Measurements from ENCODE around the gene DUSP16.

The DUSP16 gene

GRCh38 chr12:12439636-12440035 is 123.0 kb downstream of the DUSP16 start:
- DNase-seq (ENCODE audit: extremely low spot score) = no peak
- ChIA-PET POLR2A (no interaction called here), CTCF (no interaction called here)
- no peak for TF ChIP-seq SUZ12 (IDR thresholded peaks at IDR 0.05)
- TF ChIP-seq ARNT (IDR thresholded peaks at IDR 0.05) = no peak
- TF ChIP-seq FOXA1 (IDR thresholded peaks at IDR 0.05) = no peak

- DNase-seq (ENCODE audit: extremely low spot score) = no peak
- TF ChIP-seq FOXA1 (IDR thresholded peaks at IDR 0.05) (no peak), ZNF384 (IDR thresholded peaks at IDR 0.05) (no peak), FOXK2 (IDR thresholded peaks at IDR 0.05) (no peak), CTBP1 (IDR thresholded peaks at IDR 0.05; ENCODE audit: borderline replicate concordance) (no peak), FOXM1 (IDR thresholded peaks at IDR 0.05; ENCODE audit: borderline replicate concordance) (no peak), SP1 (IDR thresholded peaks at IDR 0.05) (no peak)
- TF ChIP-seq, protein P1, sequence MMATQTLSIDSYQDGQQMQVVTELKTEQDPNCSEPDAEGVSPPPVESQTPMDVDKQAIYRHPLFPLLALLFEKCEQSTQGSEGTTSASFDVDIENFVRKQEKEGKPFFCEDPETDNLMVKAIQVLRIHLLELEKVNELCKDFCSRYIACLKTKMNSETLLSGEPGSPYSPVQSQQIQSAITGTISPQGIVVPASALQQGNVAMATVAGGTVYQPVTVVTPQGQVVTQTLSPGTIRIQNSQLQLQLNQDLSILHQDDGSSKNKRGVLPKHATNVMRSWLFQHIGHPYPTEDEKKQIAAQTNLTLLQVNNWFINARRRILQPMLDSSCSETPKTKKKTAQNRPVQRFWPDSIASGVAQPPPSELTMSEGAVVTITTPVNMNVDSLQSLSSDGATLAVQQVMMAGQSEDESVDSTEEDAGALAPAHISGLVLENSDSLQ (IDR thresholded peaks at IDR 0.05) = no peak
- POLR2A ChIA-PET = no interaction called here
- CTCF ChIA-PET = no interaction called here
Measured at GRCh38 chr12:12436831-12437345, 125.8 kb downstream of the DUSP16 start.

DNA sequence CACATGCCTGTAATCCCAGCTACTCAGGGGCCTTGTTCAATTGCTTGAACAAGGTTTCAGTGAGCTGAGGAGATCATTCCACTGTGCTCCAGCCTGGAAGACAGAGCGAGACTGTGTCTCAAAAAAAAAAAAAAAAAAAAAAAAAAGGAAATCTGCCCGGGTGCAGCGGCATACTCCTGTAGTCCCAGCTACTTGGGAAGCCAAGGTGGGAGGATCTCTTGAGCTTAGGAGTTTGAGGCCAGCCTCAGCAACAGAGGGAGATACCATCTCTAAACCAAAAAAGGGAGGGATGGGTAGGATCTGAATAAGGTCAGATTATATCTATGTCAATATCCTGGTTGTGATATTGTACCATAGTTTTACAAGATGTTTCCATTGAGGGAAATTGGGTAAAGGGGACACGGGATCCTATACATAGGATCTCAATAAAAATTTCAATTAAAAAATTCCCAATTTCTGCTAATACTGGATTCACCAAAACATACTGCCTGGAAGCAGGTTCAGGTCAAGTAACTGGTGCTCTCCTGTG is 129.4 kb downstream of the DUSP16 start:
- TF ChIP-seq L3MBTL2 (conservative IDR thresholded peaks at IDR 0.05) (no peak), ZNF384 (IDR thresholded peaks at IDR 0.05) (no peak), FOXA1 (IDR thresholded peaks at IDR 0.05) (no peak), FOXM1 (IDR thresholded peaks at IDR 0.05; ENCODE audit: borderline replicate concordance) (no peak), SUZ12 (IDR thresholded peaks at IDR 0.05) (no peak), HDGF (IDR thresholded peaks at IDR 0.05; ENCODE audit: borderline replicate concordance) (no peak)
- ChIA-PET CTCF (no interaction called here), POLR2A (interaction anchor here (0.9 kb wide), 1 partner anchor 8 kb away, joined by 3 read pairs; no protein-coding TSS in a partner anchor)
- no peak for DNase-seq (ENCODE audit: extremely low spot score)

GRCh38 chr12:12432364-12432763 is 130.3 kb downstream of the DUSP16 start:
- CTCF ChIA-PET = no interaction called here
- POLR2A ChIA-PET = no interaction called here
- no peak for TF ChIP-seq CTBP1 (IDR thresholded peaks at IDR 0.05; ENCODE audit: borderline replicate concordance)
- no peak for TF ChIP-seq ELF4 (IDR thresholded peaks at IDR 0.05)
- TF ChIP-seq TARDBP (IDR thresholded peaks at IDR 0.05) = no peak
- no peak for TF ChIP-seq FOXK2 (IDR thresholded peaks at IDR 0.05)
- TF ChIP-seq ZNF384 (IDR thresholded peaks at IDR 0.05) = no peak
- no peak for TF ChIP-seq SUZ12 (IDR thresholded peaks at IDR 0.05)
- TF ChIP-seq FOXA1 (IDR thresholded peaks at IDR 0.05) = no peak
- TF ChIP-seq FOXM1 (IDR thresholded peaks at IDR 0.05; ENCODE audit: borderline replicate concordance) = no peak
- TF ChIP-seq HDGF (IDR thresholded peaks at IDR 0.05; ENCODE audit: borderline replicate concordance) = no peak
- no peak for DNase-seq (ENCODE audit: extremely low spot score)

DNA sequence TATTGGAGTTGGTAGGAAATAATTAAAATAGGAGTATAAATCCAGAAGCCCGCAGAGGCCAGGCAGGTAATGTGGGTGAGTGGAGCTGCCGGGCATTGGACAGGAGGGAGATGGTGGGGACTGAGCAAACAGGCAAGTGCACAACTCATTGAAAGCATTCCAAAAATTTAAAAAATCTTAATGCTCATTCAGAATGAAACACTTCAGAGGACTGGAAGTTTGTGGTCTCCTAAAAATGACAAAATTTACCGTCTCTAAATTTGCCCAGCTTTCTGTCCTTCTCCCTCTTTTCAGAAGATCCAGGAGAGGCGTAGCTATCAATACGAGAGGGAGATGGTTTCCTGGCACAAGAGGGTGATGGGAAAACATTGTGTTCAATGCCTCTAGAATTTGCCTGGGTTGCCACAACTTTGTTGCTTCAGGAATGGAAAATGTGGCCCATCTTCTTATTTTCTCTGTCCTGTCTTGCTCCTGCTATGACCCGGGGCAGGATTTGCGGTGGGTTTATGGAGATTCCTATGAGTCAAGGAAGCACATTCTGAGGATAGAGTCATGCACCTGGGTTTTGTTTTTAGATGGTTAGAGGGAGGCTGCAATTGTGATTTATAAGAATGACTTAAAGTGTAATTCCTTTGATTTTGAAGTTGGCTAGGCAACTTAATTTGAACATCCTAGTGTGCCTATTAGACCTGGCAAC is 133.6 kb downstream of the DUSP16 start:
- ChIA-PET CTCF (interaction anchor here (0.5 kb wide), 1 partner anchor 192 kb away, joined by 6 read pairs; no protein-coding TSS in a partner anchor), POLR2A (no interaction called here)
- TF ChIP-seq ELF4 (IDR thresholded peaks at IDR 0.05) (no peak), BHLHE40 (IDR thresholded peaks at IDR 0.05; ENCODE audit: borderline replicate concordance) (no peak)
- no peak for DNase-seq (ENCODE audit: extremely low spot score)

DNA sequence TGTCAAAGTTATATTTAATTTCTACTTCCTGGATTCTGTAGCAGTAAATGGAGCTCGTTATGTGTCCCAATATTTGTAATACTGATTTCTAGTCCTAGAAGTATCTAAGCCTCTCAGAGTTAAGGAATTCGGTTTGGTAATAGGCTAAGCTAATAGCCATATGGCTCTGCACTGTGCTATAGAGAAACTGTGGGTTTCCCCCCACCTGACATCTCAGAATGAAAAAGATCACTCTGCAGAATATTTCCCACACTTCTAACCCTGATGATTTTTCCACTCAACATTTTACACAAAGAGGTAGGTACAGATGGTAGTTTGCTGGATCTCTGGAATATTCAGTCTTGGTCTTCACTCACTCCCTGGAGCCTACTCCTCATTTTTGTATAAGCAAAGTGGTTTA is 134.6 kb downstream of the DUSP16 start:
- TF ChIP-seq FOXK2 (IDR thresholded peaks at IDR 0.05) (no peak), SP1 (IDR thresholded peaks at IDR 0.05) (no peak), SUZ12 (IDR thresholded peaks at IDR 0.05) (no peak), ARNT (IDR thresholded peaks at IDR 0.05) (no peak), BHLHE40 (IDR thresholded peaks at IDR 0.05; ENCODE audit: borderline replicate concordance) (no peak), ZNF384 (IDR thresholded peaks at IDR 0.05) (no peak), CTBP1 (IDR thresholded peaks at IDR 0.05; ENCODE audit: borderline replicate concordance) (no peak), HDGF (IDR thresholded peaks at IDR 0.05; ENCODE audit: borderline replicate concordance) (no peak), L3MBTL2 (conservative IDR thresholded peaks at IDR 0.05) (no peak), ELF4 (IDR thresholded peaks at IDR 0.05) (no peak)
- ChIA-PET CTCF (no interaction called here), POLR2A (no interaction called here)
- DNase-seq (ENCODE audit: extremely low spot score) = no peak

GRCh38 chr12:12427568-12427967 is 135.1 kb downstream of the DUSP16 start:
- no peak for DNase-seq (ENCODE audit: extremely low spot score)
- POLR2A ChIA-PET = no interaction called here
- TF ChIP-seq ZNF384 (IDR thresholded peaks at IDR 0.05) (no peak), ELF4 (IDR thresholded peaks at IDR 0.05) (no peak), NFRKB (IDR thresholded peaks at IDR 0.05) (no peak), SUZ12 (IDR thresholded peaks at IDR 0.05) (no peak), SP1 (IDR thresholded peaks at IDR 0.05) (no peak), LEF1 (IDR thresholded peaks at IDR 0.05; ENCODE audit: borderline replicate concordance) (no peak)
- CTCF ChIA-PET = no interaction called here

- CTCF ChIA-PET = interaction anchor here (0.7 kb wide), 1 partner anchor 245 kb away, joined by 3 read pairs; no protein-coding TSS in a partner anchor
- POLR2A ChIA-PET = interaction anchor here (0.9 kb wide), 1 partner anchor 8 kb away, joined by 3 read pairs; no protein-coding TSS in a partner anchor
- DNase-seq (ENCODE audit: extremely low spot score) = no peak
- TF ChIP-seq FOXM1 (IDR thresholded peaks at IDR 0.05; ENCODE audit: borderline replicate concordance) (no peak), SUZ12 (IDR thresholded peaks at IDR 0.05) (no peak), FOXA1 (IDR thresholded peaks at IDR 0.05) (no peak), FOXK2 (IDR thresholded peaks at IDR 0.05) (no peak), NFRKB (IDR thresholded peaks at IDR 0.05) (no peak), BHLHE40 (IDR thresholded peaks at IDR 0.05; ENCODE audit: borderline replicate concordance) (no peak), TARDBP (IDR thresholded peaks at IDR 0.05) (no peak), ELF4 (IDR thresholded peaks at IDR 0.05) (no peak), L3MBTL2 (conservative IDR thresholded peaks at IDR 0.05) (no peak), ARNT (IDR thresholded peaks at IDR 0.05) (no peak), ZNF384 (IDR thresholded peaks at IDR 0.05) (no peak), CTBP1 (IDR thresholded peaks at IDR 0.05; ENCODE audit: borderline replicate concordance) (no peak), HDGF (IDR thresholded peaks at IDR 0.05; ENCODE audit: borderline replicate concordance) (no peak), SP1 (IDR thresholded peaks at IDR 0.05) (no peak), LEF1 (IDR thresholded peaks at IDR 0.05; ENCODE audit: borderline replicate concordance) (no peak)
- TF ChIP-seq, protein P1 (IDR thresholded peaks at IDR 0.05) = no peak
Measured at GRCh38 chr12:12425616-12426015, 137.0 kb downstream of the DUSP16 start.

All from HEK293T (cell line).